ENCODE measurements around the gene POLR3A. TPM values are rescaled to one million over a fixed set of nuclear protein-coding genes. Genes with fewer than 3 reads are reported as not detected.

POLR3A gene
- total and polyA plus RNA-seq, 2 donors (not counting 1 experiment from before 2014, with no cell fraction given): 11.6 to 16.8 TPM

DNA sequence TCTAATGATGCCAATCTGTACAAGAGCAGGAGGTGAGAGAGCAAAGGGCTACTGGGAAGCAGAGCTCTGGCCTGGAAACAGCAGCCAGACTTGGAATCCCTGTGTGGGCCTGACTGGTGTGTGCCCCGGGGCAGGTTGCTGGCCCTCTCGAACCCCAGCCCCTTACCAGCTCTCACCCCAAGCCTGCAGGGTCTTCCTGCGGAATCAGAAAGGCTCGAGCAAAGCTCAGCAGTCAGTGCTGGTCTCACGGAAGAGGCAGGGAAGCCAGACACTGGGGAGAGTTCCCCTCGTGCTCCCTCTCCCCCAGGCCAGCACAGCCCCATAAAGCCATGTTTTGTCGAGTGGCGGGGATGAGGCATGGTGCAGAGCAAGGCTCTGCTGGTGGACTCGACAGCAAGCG is 50.1 kb downstream of the POLR3A start:
- Histone ChIP-seq H2AFZ (ENCODE audit: low read length) (no peak overlapping the region), H3K27me3 (ENCODE audit: control insufficient read depth, insufficient read depth, low read length) (no peaks in the 10 kb centered on the region), H3K27ac (ENCODE audit: insufficient read depth, low read length) (no peak overlapping the region), H3K4me2 (ENCODE audit: extremely low read depth, insufficient read depth, low read length) (no peak overlapping the region), H4K20me1 (ENCODE audit: control insufficient read depth, extremely low read depth, insufficient read depth, low read length) (no peaks in the 10 kb centered on the region), H3K36me3 (ENCODE audit: control insufficient read depth, insufficient read depth, low read length) (peaks cover 22% of the 10 kb centered on the region), H3K9ac (ENCODE audit: insufficient read depth, low read length) (no peak overlapping the region), H3K4me1 (ENCODE audit: control insufficient read depth, extremely low read depth, insufficient read depth, low read length) (no peaks in the 10 kb centered on the region), H3K9me3 (ENCODE audit: control insufficient read depth, insufficient read depth, low read depth, low read length) (no peaks in the 10 kb centered on the region), H3K4me3 (replicated peaks in 1 of 4; ENCODE audit: control extremely low read depth in 1 of 4, insufficient read depth in 1 of 4, low read depth in 3 of 4, low read length in 4 of 4) (no peak overlapping the region), H3K79me2 (ENCODE audit: control insufficient read depth, insufficient read depth, low read length) (no peaks in the 10 kb centered on the region)
- DNase-seq (ENCODE audit: low read depth in 2 of 2): no peak
- TF ChIP-seq, protein P1, sequence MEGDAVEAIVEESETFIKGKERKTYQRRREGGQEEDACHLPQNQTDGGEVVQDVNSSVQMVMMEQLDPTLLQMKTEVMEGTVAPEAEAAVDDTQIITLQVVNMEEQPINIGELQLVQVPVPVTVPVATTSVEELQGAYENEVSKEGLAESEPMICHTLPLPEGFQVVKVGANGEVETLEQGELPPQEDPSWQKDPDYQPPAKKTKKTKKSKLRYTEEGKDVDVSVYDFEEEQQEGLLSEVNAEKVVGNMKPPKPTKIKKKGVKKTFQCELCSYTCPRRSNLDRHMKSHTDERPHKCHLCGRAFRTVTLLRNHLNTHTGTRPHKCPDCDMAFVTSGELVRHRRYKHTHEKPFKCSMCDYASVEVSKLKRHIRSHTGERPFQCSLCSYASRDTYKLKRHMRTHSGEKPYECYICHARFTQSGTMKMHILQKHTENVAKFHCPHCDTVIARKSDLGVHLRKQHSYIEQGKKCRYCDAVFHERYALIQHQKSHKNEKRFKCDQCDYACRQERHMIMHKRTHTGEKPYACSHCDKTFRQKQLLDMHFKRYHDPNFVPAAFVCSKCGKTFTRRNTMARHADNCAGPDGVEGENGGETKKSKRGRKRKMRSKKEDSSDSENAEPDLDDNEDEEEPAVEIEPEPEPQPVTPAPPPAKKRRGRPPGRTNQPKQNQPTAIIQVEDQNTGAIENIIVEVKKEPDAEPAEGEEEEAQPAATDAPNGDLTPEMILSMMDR (conservative IDR thresholded peaks at IDR 0.05 in 1 of 2, IDR thresholded peaks at IDR 0.05 in 1 of 2; ENCODE audit: low read depth in 1 of 2, low read length in 2 of 2): no peak
- no peak for TF ChIP-seq EZH2 (IDR thresholded peaks at IDR 0.05; ENCODE audit: low read length, missing control alignments)

DNA sequence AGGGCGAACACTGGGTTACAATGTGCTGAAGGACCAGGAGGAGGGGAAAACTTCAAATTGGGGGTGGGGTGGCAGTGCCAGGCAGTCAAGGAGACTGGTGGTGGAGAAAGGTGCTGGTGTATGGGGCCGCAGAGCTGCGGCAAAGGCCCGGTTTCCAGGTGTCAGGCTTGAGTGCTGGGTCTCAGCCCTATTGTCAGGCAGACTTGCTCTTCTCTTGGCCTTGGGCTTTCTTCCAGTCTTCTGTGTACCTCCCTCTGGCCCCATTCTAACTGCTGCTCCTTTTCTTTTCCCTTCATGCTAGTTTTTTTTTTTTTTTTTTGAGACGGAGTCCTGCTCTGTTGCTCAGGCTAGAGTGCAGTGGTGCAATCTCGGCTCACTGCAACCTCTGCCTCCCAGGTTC is 51.0 kb downstream of the POLR3A start:
- TF ChIP-seq, protein P1 (conservative IDR thresholded peaks at IDR 0.05 in 1 of 2, IDR thresholded peaks at IDR 0.05 in 1 of 2; ENCODE audit: low read depth in 1 of 2, low read length in 2 of 2): no peak
- TF ChIP-seq EZH2 (IDR thresholded peaks at IDR 0.05; ENCODE audit: low read length, missing control alignments): no peak
- H3K27me3 ChIP-seq (ENCODE audit: control insufficient read depth, insufficient read depth, low read length): no peaks in the 10 kb centered on the region
- H3K27ac ChIP-seq (ENCODE audit: insufficient read depth, low read length): no peak overlapping the region
- no peaks in the 10 kb centered on the region for H3K9me3 ChIP-seq (ENCODE audit: control insufficient read depth, insufficient read depth, low read depth, low read length)
- peaks cover 22% of the 10 kb centered on the region for H3K36me3 ChIP-seq (ENCODE audit: control insufficient read depth, insufficient read depth, low read length)
- no peaks in the 10 kb centered on the region for H3K4me1 ChIP-seq (ENCODE audit: control insufficient read depth, extremely low read depth, insufficient read depth, low read length)
- H3K4me3 ChIP-seq (replicated peaks in 1 of 4; ENCODE audit: control extremely low read depth in 1 of 4, insufficient read depth in 1 of 4, low read depth in 3 of 4, low read length in 4 of 4): no peak overlapping the region
- H4K20me1 ChIP-seq (ENCODE audit: control insufficient read depth, extremely low read depth, insufficient read depth, low read length): no peaks in the 10 kb centered on the region
- no peak overlapping the region for H3K4me2 ChIP-seq (ENCODE audit: extremely low read depth, insufficient read depth, low read length)
- H3K79me2 ChIP-seq (ENCODE audit: control insufficient read depth, insufficient read depth, low read length): no peaks in the 10 kb centered on the region
- H3K9ac ChIP-seq (ENCODE audit: insufficient read depth, low read length): no peak overlapping the region
- DNase-seq (ENCODE audit: low read depth in 2 of 2): no peak
- no peak overlapping the region for H2AFZ ChIP-seq (ENCODE audit: low read length)

DNA sequence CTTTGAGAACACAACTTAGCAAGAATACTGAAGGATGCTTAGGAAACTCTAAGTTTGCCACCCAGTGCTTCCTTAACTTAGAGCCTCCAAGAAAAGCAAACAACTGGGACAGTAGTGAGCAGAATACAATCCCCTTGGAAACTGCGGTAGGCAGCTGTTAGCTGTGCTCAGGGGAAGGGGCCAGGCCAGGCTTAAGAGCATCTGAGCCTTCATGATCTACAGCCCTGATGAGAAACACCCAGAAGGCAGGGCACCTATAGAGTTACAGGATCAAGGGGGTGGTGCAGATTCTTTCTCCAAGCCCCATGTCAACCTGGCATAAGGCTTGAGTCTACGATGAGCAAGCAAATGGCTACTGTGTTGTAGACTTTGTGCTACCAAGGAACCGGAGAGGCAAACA is 51.4 kb downstream of the POLR3A start:
- no peaks in the 10 kb centered on the region for H3K4me1 ChIP-seq (ENCODE audit: control insufficient read depth, extremely low read depth, insufficient read depth, low read length)
- H3K27ac ChIP-seq (ENCODE audit: insufficient read depth, low read length): no peak overlapping the region
- H2AFZ ChIP-seq (ENCODE audit: low read length): no peak overlapping the region
- no peak overlapping the region for H3K4me2 ChIP-seq (ENCODE audit: extremely low read depth, insufficient read depth, low read length)
- no peak overlapping the region for H3K4me3 ChIP-seq (replicated peaks in 1 of 4; ENCODE audit: control extremely low read depth in 1 of 4, insufficient read depth in 1 of 4, low read depth in 3 of 4, low read length in 4 of 4)
- H3K36me3 ChIP-seq (ENCODE audit: control insufficient read depth, insufficient read depth, low read length): peaks cover 22% of the 10 kb centered on the region
- TF ChIP-seq, protein P1 (conservative IDR thresholded peaks at IDR 0.05 in 1 of 2, IDR thresholded peaks at IDR 0.05 in 1 of 2; ENCODE audit: low read depth in 1 of 2, low read length in 2 of 2): no peak
- no peaks in the 10 kb centered on the region for H3K9me3 ChIP-seq (ENCODE audit: control insufficient read depth, insufficient read depth, low read depth, low read length)
- H3K9ac ChIP-seq (ENCODE audit: insufficient read depth, low read length): no peak overlapping the region
- H3K27me3 ChIP-seq (ENCODE audit: control insufficient read depth, insufficient read depth, low read length): no peaks in the 10 kb centered on the region
- DNase-seq (ENCODE audit: low read depth in 2 of 2): no peak
- no peaks in the 10 kb centered on the region for H4K20me1 ChIP-seq (ENCODE audit: control insufficient read depth, extremely low read depth, insufficient read depth, low read length)
- H3K79me2 ChIP-seq (ENCODE audit: control insufficient read depth, insufficient read depth, low read length): no peaks in the 10 kb centered on the region

Measured in fibroblast of lung (primary cell).